Gastrocnemius medialis (tissue), 4 donors: ENCODE measurements around the gene DYSF.

Source experiments
- CTCF ChIP-seq, 5 experiments: fragments of 450-650 bp in 3 of 5; fragments of 200-600 bp in 2 of 5; sonication (generic) in 2 of 5; IDR thresholded peaks in 4 of 5; conservative IDR thresholded peaks in 1 of 5; 1 replicate in 4 of 5; 2 replicates in 1 of 5; pipeline ENCODE4 v1.5.1; 2016 to 2019; ENCODE audit warnings: antibody characterized with exemption in 5 of 5, mild to moderate bottlenecking in 3 of 5, moderate library complexity in 3 of 5
- POLR2A ChIP-seq, 2 donors: fragments of 450-650 bp; IDR thresholded peaks; one replicate each; pipeline ENCODE4 v1.6.1; 2017; ENCODE audit warnings: antibody characterized with exemption in 2 of 2, mild to moderate bottlenecking in 2 of 2, moderate library complexity in 2 of 2

GRCh38 chr2:71521436-71521950 is 68.1 kb downstream of the DYSF start:
- TF ChIP-seq POLR2A (IDR thresholded peaks at IDR 0.05) (no peak), CTCF (IDR thresholded peaks at IDR 0.05 in 4 of 5, conservative IDR thresholded peaks at IDR 0.05 in 1 of 5) (no peak)
